GM19468 (cell line): ENCODE measurements around the gene GNA15.
"Not testable (repeated sequence)": the region's sequence is repeated elsewhere in the genome, so short reads cannot be mapped to it uniquely, and the experiment has no call there.

Experiments used
- ATAC-seq: cut with Tn5 transposase; IDR thresholded peaks from one replicate; pipeline ENCODE4 v1.9.1; 2021; ENCODE audit warnings: mild to moderate bottlenecking, moderate library complexity, moderate number of reproducible peaks; ENCODE audit not compliant: unreplicated experiment; ENCODE audit errors: extremely low read depth

Gene GNA15

DNA sequence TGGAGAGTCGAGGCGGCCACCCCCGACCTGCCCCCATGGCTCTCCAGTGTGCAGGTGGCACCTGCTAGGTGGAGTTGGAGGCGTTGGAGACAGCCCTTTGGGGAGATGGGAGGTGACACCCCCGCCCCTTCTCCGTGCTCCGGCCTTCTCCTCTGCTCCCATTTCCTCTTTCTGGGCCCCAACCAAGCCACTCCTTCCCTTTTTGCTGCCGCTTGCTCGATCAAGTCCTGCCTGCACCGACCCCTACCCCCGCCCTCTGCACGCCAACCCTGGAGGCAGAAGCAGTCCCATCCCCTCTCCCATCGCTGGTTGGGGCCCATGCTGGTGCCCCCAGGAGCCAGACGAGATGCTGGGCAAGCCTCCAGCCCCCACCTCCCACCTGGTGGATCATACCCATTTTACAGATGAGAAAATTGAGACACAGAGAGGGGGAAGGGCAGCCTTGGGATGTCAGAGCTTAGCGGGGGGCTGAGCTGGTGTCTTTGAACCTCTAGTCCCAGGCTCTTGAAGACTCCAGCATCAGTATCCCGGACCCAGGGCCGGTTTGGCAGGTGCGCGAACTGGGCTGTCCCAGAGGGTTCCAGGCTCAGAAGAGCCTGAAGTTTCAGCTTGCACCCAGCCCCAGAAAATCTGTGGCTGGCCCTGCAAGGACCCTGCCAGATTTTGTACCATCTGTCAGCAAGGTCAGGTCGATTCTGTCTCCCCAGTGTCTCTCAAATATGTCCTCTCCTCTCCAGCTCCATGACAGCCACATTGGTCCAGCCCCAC lies 10.3 kb downstream of the GNA15 start:
- ATAC-seq, result no peak

DNA sequence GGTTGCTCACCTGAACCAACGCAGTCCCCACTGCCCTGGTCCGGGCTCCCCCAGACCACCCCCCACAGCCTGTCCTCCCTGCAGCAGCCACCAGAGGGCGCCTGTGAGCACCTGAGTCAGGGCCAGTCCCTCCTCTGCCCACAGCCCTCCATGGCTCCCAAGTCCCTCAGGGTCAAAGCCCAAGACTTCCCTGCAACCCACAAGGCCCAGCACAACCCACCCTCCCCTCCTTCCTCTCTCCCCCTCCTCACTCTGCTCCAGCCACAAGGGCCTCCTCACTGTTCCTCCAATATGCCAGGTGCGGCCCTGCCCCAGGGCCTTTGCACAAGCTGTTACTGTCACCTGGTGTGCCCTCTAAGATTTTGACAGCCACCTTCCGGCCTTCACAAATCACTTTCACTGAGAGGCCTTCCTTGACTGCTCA lies 10.9 kb downstream of the GNA15 start:
- ATAC-seq, result no peak

DNA sequence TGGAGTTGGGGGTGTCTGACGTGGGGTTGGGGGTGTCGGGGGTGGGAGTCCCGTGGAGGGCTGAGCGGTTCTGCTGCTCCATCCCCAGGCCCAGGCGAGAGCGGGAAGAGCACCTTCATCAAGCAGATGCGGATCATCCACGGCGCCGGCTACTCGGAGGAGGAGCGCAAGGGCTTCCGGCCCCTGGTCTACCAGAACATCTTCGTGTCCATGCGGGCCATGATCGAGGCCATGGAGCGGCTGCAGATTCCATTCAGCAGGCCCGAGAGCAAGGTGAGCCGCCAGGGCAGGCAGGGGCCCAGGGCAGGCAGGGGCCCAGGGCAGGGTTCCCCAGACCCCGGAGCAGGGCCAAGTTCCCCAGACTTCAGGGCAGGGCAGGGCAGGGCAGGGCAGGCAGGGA lies 12.7 kb downstream of the GNA15 start:
- no peak for ATAC-seq

DNA sequence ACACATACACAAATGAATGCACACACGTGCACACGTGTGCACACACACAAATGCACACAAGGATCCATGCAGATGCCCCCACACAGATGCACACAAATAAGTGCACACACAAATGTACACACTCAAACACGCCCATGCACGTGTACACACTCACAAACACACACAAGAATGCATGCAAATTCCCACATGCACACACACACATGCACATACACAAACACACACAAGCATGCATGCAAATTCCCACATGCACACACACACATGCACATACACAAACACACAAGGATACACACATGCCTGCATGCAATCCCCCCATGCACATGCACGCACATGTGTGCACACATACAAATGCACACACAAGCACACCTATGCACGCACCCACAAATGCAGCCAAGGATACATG lies 13.3 kb downstream of the GNA15 start:
- no peak for ATAC-seq

DNA sequence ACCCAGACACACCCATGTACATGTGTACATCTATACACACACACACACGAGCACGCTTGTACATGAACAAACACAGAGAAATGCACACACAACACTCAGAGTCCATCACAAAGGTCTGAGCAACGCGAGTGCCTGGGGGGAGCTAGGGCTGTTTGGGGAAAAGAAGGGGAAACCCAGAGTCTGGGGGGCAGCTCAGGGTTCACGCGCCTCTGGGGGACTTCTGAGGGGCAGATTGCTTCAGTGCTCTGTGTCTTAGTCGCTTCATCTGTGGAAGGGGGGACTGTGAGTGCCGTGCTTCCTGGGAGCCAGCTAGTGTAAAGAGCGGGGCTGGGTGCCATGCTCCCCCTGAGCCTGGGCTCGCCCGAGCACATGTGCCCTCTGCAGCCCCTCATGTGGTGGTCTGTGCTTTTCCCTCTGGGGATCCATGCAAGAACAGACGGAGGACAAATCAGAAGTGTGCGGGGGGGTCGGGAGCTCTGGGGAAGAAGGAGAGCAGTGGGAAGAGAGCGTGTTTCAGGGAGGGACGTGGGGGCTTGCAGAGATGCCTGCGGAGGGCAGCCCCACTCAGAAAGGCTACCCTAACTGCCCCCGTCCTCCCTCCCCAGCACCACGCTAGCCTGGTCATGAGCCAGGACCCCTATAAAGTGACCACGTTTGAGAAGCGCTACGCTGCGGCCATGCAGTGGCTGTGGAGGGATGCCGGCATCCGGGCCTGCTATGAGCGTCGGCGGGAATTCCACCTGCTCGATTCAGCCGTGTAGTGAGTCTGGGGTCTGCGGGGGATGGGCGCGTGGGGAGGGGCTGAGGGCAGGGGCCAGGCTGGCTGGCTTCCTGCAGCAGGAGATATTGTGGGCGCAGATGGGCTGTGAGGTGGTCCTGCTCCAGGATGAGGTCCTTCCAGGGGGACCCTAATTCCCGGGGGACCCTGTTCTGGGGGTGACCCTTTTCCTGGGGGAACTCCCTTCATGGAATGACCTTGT lies 14.0 kb downstream of the GNA15 start:
- no peak for ATAC-seq

DNA sequence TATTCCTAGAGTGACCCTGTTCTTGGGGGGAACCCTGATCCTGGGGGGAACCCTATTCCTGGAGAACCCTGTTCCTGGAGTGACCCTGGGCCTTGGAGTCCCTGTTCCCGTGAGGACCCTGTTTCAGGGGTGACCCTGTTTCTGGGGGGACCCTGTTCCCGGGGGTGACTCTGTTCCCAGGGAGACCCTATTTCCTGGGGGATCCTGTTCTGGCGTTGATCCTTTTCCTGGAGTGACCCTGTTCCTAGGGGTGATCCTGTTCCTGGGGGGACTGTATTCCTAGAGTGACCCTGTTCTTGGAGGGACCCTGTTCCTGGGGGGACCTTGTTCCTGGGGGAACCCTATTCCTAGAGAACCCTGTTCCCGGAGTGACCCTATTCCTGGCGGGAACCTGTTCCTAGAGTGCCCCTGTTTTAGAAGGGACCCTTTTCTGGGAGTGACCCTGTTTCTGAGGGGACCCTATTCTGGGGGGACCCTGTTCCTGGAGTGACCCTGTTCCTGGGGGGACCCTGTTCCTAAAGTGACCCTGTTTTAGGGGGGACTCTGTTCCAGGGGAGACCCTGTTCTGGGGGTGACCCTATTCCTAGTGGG lies 15.0 kb downstream of the GNA15 start:
- ATAC-seq, result no peak

DNA sequence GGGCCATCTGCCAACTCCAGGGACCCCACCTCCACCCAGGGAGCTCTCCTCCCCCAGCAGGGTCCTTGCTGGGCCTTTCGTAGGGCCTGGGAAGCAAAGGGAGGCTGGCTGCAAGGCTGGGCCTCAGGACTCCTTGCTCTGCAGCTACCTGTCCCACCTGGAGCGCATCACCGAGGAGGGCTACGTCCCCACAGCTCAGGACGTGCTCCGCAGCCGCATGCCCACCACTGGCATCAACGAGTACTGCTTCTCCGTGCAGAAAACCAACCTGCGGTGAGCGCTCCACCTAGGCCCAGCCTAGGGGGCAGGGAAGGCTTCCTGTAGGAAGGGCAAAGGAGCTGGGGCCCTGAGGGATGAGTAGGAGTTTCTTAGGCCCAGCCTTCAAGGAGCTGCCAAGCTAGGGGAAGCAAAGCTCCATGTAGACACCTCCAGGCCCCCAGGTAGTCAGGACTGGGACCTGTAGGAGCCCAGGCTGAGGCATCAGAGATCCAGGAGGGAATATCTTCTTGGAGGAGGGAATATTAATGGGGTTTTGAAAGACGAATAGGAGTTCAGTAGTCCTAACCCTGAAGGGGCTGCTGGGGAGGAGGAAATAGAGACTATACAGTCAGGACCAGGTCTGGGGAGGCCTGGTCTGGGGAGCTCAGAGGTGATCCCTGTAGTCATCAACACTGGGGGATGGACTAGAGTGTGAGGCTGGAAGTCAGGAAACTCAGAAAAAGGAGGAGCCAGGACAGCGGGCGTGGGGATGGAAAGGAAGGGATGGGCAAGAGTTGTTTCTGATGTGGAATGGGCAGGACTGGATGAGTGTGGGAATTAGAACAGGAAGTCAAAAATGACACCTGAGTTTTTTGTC lies 16.0 kb downstream of the GNA15 start:
- no peak for ATAC-seq

DNA sequence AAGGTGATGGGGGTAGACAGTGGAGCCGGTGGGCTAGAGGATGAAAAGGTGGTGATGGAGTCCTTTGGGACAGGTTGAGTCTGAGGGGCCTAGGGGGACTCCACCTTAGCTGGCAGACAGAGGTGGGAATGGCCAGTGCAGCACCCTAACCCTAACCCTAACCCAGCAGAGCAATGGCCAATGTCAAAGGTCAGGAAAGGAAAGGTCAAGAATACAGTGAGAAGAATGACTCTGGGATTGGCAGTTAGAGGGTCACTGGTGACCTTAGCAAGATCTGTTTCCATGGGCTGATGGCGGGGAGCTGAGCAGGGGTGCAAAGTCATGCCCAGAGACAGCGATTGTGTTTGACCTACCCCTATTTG lies 16.6 kb downstream of the GNA15 start:
- no peak for ATAC-seq

DNA sequence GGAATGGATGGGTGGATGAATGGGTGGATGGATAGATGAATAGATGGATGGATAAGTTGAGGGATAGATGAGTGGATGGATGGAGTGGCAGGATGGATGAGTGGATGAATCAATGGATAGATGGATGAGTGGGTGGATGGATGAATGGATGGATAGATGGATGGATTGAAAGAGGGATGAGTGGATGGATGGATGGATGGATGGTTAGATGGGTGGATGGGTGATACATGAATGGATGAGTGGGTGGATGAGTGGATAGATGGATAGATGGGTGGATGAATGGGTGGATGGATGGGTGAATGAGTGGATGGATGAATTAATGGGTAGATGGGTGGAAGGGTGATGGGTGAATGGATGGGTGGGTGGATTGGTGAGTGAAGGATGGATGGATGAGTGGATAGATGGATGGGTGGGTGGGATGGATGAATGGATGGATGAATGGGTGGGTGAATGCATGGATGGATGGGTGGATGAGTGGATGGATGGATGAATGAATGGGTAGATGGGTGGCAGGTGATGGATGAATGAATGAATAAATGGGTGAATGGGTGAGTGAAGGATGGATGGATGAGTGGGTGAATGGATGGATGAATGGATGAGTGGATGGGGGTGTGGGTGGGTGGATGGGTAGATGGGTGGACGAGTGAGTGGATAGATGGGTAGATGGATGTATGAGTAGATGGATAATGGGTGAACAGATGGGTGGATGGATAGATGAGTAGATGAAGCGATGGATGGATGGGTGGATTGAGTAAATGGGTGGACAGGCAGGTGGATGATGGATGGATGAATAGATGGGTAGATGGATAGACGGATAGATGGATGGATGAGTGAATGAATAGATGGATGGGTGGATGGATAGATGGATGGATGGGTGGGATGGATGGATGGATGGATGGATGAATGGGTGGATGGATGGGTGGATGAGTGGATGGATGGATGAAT lies 17.7 kb downstream of the GNA15 start:
- no peak for ATAC-seq

DNA sequence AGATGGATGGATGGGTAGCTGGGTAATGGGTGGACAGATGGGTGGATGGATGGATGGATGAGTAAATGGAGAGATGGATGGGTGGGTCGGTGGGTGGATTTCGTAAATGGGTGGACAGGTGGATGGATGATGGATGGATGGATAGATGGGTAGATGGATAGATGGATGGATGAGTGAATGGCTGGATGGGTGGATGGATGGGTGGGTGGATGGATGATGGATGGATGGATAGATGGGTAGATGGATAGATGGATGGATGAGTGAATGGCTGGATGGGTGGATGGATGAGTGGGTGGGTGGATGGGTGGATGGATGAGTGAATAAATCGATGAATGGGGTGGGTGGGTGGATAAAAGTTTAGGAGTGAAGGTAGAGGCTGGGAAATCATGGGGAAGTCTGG lies 18.6 kb downstream of the GNA15 start:
- not testable (repeated sequence) for ATAC-seq

DNA sequence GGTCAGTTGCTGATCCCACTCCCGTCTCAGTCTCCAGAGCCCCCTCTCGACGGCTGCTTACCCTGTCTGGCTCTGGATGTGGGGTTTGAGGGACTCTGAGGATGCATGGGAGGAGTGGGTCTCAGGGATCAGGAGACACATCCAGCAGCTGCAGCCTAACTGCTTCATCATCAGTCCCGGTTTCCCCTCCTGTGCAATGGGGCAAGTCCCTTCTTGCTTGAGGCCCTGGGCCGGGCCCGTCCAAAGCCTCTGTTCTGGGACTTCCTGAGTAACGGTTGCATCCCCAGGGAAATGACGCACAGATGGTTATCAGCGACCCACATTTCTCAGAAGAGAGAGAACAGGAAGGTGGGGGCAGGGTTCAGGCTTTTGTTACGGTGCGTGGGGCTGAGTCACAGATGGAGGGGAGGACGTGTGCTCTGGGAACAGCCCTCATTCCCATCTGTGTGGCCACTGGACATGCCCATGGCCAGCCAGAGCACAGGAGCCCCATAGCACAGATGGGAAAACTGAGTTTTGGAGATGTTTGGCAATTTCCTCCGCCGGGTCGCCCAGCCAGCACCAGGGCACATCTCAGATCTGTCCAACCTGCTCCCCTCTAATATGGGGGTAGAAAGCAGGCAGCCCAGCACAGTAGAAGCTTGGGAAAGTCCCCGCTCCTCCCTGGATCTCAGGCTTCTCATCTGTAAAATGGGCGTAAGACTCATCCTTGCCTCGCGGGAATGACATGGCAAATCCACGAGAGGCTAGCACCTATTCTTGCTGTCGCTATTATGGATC lies 19.3 kb downstream of the GNA15 start:
- ATAC-seq, result no peak

DNA sequence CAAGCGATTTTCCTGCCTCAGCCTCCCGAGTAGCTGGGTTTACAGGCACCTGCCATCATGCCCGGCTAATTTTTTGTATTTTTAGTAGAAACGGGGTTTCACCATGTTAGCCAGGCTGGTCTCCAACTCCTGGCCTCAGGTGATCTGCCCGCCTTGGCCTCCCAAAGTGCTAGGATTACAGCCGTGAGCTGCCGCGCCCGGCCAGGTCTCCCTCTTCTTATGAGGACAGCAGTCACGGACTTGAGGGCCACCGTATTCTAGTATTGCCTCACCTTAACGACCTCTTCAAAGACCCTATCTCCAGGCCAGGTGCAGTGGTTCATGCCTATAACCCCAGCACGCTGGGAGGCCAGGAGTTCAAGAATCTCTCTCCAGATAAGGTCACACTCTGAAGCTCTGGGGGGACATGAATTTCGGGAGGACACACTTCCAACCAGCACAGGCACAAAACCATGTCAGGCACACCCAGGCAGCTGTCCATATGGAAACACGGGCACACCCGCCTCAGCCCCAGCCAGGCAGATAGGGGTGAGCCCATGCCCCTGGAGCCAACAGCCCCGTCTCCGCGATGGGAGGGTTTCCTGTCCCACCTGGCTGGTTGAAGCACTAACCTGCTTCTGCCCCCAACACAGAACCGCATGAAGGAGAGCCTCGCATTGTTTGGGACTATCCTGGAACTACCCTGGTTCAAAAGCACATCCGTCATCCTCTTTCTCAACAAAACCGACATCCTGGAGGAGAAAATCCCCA lies 21.4 kb downstream of the GNA15 start:
- ATAC-seq, result no peak

DNA sequence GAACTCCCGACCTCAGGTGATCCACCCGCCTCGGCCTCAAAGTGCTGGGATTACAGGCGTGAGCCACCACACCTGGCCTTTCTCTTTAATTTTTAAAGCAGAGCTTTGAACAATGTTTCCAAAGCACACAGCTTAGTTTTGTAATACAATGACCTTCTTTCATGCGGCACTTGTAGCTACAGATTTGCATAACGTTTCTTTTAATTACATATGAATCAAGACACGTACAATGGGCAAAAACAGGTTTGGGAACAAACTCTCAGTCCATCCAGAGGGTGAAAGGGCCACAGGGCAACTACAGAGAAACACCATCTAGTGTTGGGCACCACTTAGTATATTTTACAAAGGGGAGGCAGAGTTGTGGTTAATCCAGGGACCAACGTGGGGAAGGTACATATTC lies 23.7 kb downstream of the GNA15 start:
- no peak for ATAC-seq

DNA sequence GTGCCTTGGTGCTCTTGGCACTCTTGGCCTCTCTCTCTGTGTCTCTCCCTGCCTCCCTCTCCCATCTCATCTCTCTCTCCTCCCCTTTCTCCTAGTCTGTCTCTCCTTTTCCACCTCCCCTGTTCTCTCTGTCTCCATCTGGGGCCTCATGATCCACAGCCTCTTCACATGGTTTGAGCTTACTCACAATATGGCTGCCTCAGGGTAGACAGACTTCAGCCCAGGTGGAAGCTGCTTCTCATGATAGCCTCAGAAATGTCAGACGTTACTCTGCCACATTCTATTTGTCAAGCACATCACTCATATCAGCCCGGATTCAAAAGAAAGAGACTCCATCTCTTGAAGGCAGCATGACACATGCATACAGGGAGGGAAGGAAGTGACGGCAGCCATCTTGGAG lies 24.4 kb downstream of the GNA15 start:
- no peak for ATAC-seq

DNA sequence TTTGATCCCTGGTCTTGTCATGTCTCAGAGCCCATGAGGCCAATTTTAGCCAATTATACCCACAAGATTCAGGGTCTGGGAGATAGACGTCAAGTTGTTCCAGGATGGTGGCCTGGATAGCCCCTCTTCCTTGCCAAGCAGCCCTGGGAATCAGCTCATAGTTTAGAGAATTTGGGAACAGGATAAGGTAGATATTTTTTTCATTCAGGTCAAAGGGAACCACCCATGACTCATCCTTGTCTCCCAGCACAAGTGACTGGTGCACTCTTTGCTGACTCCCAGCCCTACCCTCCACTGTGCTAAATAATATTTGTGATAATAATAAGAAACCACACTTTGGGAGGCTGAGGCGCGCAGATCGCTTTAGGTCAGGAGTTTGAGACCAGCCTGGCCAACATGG lies 25.6 kb downstream of the GNA15 start:
- ATAC-seq, result no peak

DNA sequence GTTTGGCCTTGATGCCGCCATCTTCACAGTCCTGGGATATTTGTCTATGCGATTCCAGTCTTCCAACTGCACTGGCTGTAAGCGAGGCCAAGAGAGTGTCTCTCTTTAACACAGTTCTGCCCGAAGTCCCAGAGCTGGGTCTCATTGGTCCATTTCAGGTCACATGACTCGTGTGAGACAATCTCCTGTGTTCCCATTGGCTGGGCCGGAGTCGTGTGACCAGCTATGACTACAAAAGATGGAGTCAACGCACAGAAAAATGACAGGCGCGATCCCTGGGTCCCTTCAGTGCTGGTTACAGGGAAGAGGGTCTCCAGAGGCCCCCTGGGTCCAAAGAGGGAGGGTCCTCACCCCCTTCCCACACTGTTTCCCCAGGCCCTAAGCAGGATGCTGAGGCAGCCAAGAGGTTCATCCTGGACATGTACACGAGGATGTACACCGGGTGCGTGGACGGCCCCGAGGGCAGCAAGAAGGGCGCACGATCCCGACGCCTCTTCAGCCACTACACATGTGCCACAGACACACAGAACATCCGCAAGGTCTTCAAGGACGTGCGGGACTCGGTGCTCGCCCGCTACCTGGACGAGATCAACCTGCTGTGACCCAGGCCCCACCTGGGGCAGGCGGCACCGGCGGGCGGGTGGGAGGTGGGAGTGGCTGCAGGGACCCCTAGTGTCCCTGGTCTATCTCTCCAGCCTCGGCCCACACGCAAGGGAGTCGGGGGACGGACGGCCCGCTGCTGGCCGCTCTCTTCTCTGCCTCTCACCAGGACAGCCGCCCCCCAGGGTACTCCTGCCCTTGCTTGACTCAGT lies 26.8 kb downstream of the GNA15 start:
- no peak for ATAC-seq
